ENCODE measurements around the gene SRA1. TPM values are rescaled to one million over a fixed set of nuclear protein-coding genes. Genes with fewer than 3 reads are reported as not detected.

Gene SRA1
- total RNA-seq, 1 donor from 2014 or later, result 17.1 TPM

DNA sequence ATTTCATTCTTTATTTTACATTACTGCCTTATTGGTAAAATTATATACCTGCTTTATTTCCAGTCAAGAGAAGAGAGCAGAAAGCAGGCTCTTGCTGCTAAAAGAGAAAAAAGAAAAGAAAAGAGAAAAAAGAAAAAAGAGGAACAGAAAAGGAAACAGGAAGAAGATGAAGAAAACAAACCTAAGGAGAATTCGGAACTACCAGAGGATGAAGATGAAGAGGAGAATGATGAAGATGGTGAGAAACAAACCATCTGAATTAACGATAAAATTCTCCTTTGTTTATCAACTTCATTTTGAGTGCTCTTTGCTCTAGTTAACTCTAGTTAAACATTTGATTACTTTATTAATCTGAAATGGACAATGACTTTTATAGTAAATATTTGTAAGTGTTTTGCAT, 33.3 kb downstream of the SRA1 start:
- Mint-ChIP-seq H3K4me1 (ENCODE audit: unreplicated experiment) (peaks cover 2% of the 10 kb centered on the region), H3K36me3 (ENCODE audit: low read depth, unreplicated experiment) (peaks cover 17% of the 10 kb centered on the region), H3K27ac (ENCODE audit: unreplicated experiment) (no peak overlapping the region), H3K9me3 (ENCODE audit: unreplicated experiment) (no peaks in the 10 kb centered on the region), H3K27me3 (ENCODE audit: unreplicated experiment) (no peaks in the 10 kb centered on the region), H3K4me3 (ENCODE audit: unreplicated experiment) (peak overlapping the region; percentile 35)
- TF ChIP-seq, protein P1, sequence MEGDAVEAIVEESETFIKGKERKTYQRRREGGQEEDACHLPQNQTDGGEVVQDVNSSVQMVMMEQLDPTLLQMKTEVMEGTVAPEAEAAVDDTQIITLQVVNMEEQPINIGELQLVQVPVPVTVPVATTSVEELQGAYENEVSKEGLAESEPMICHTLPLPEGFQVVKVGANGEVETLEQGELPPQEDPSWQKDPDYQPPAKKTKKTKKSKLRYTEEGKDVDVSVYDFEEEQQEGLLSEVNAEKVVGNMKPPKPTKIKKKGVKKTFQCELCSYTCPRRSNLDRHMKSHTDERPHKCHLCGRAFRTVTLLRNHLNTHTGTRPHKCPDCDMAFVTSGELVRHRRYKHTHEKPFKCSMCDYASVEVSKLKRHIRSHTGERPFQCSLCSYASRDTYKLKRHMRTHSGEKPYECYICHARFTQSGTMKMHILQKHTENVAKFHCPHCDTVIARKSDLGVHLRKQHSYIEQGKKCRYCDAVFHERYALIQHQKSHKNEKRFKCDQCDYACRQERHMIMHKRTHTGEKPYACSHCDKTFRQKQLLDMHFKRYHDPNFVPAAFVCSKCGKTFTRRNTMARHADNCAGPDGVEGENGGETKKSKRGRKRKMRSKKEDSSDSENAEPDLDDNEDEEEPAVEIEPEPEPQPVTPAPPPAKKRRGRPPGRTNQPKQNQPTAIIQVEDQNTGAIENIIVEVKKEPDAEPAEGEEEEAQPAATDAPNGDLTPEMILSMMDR (IDR thresholded peaks at IDR 0.05; ENCODE audit: unreplicated experiment), result no peak
- no peak for DNase-seq (ENCODE audit: low spot score)

DNA sequence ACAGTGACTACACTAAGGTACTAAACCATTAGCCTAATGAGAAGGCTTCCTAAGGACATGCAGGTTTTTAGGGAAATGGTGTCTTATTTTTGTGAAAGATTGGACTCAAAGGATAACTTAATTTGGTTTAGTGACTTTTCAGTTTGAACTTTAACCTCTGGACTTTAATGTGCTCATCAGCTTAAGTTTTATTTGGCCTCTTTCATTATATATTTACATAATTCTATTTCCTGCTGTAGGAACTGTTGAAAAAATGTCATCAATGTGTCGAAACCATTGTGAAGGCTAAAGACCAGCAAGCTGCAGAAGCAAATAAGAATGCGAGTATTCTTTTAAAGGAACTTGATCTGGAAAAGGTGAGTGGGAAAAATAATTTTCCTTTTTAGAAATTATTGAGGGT, 44.1 kb downstream of the SRA1 start:
- DNase-seq (ENCODE audit: low spot score), result no peak
- no peaks in the 10 kb centered on the region for H3K9me3 Mint-ChIP-seq (ENCODE audit: unreplicated experiment)
- H3K27ac Mint-ChIP-seq (ENCODE audit: unreplicated experiment), result no peak overlapping the region
- no peak overlapping the region for H3K4me3 Mint-ChIP-seq (ENCODE audit: unreplicated experiment)
- peaks cover 12% of the 10 kb centered on the region for H3K4me1 Mint-ChIP-seq (ENCODE audit: unreplicated experiment)
- H3K36me3 Mint-ChIP-seq (ENCODE audit: low read depth, unreplicated experiment), result peaks cover 26% of the 10 kb centered on the region
- H3K27me3 Mint-ChIP-seq (ENCODE audit: unreplicated experiment), result no peaks in the 10 kb centered on the region
- TF ChIP-seq, protein P1 (IDR thresholded peaks at IDR 0.05; ENCODE audit: unreplicated experiment), result no peak

DNA sequence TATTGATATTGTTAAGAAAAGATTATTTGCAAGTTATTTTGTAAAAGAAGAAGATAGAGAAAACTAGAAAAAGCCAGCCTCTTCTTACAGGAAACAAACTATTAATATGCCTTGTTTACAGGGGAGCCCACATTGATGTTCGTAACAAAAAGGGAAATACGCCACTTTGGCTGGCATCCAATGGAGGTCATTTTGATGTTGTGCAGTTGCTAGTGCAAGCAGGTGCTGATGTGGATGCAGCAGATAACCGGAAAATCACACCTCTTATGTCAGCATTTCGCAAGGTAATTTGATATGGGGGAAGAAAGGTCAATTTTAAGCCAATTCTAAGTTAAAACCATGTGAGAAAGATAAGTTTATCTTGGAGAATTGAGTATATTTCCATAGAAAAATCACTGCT, 47.4 kb downstream of the SRA1 start:
- Mint-ChIP-seq H3K4me3 (ENCODE audit: unreplicated experiment) (no peak overlapping the region), H3K36me3 (ENCODE audit: low read depth, unreplicated experiment) (peaks cover 19% of the 10 kb centered on the region), H3K4me1 (ENCODE audit: unreplicated experiment) (peaks cover 15% of the 10 kb centered on the region), H3K27ac (ENCODE audit: unreplicated experiment) (peak overlapping the region; percentile 8), H3K27me3 (ENCODE audit: unreplicated experiment) (no peaks in the 10 kb centered on the region), H3K9me3 (ENCODE audit: unreplicated experiment) (no peaks in the 10 kb centered on the region)
- no peak for DNase-seq (ENCODE audit: low spot score)
- TF ChIP-seq, protein P1 (IDR thresholded peaks at IDR 0.05; ENCODE audit: unreplicated experiment), result no peak

DNA sequence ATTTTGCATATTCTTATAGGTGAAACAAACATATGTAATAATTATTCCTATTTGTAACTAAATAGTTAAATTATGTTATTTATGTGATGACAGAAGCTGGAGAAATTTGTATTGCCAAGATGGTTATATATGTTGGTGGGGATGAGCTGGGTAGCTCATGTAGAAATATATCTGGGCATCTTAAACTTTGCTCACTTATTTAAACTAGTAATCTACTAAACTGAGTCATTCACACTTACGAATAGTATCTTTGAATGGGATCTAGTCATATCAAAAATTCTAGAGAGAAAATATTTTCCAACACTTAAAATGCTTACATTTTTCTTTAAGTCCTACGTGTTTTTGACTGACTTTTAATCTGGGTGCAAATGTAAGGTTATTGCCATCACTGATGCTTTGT, 54.4 kb downstream of the SRA1 start:
- TF ChIP-seq, protein P1 (IDR thresholded peaks at IDR 0.05; ENCODE audit: unreplicated experiment), result no peak
- DNase-seq (ENCODE audit: low spot score), result no peak
- Mint-ChIP-seq H3K36me3 (ENCODE audit: low read depth, unreplicated experiment) (peaks cover 14% of the 10 kb centered on the region), H3K4me1 (ENCODE audit: unreplicated experiment) (peaks cover 2% of the 10 kb centered on the region), H3K27ac (ENCODE audit: unreplicated experiment) (no peak overlapping the region), H3K4me3 (ENCODE audit: unreplicated experiment) (no peak overlapping the region), H3K9me3 (ENCODE audit: unreplicated experiment) (no peaks in the 10 kb centered on the region), H3K27me3 (ENCODE audit: unreplicated experiment) (no peaks in the 10 kb centered on the region)

Small RNAs within 50 kb of the gene (microRNA-seq; reads per million reads assigned to microRNA genes)
- gene MIR6831 (ENCODE audit: unreplicated experiment), result 0.56 reads per million

Other genes with a start within 250 kb of the SRA1 start
- gene HBEGF, start 210.9 kb downstream of the SRA1 start, total RNA-seq (ENCODE audit: unreplicated experiment), result 22.6 TPM
- 0.23 TPM for gene SLC4A9, start 197.3 kb downstream of the SRA1 start, total RNA-seq (ENCODE audit: unreplicated experiment)
- 138 TPM for gene ANKHD1, start 155.6 kb downstream of the SRA1 start, total RNA-seq (ENCODE audit: unreplicated experiment)
- gene EIF4EBP3, start 9.8 kb downstream of the SRA1 start, total RNA-seq (ENCODE audit: unreplicated experiment), result 16.4 TPM
- gene APBB3, start 7.1 kb upstream of the SRA1 start, total RNA-seq (ENCODE audit: unreplicated experiment), result 24.6 TPM
- gene SLC35A4, start 7.4 kb upstream of the SRA1 start, total RNA-seq (ENCODE audit: unreplicated experiment), result 91.2 TPM
- not detected for gene CD14, start 75.7 kb upstream of the SRA1 start, total RNA-seq (ENCODE audit: unreplicated experiment)
- 22.7 TPM for gene TMCO6, start 82.0 kb upstream of the SRA1 start, total RNA-seq (ENCODE audit: unreplicated experiment)
- 56.0 TPM for gene NDUFA2, start 90.2 kb upstream of the SRA1 start, total RNA-seq (ENCODE audit: unreplicated experiment)
- gene IK, start 90.4 kb upstream of the SRA1 start, total RNA-seq (ENCODE audit: unreplicated experiment), result 76.1 TPM
- gene WDR55, start 107.4 kb upstream of the SRA1 start, total RNA-seq (ENCODE audit: unreplicated experiment), result 28.5 TPM
- gene DND1, start 116.1 kb upstream of the SRA1 start, total RNA-seq (ENCODE audit: unreplicated experiment), result 1.8 TPM
- 75.0 TPM for gene HARS1, start 133.9 kb upstream of the SRA1 start, total RNA-seq (ENCODE audit: unreplicated experiment)
- gene HARS2, start 134.0 kb upstream of the SRA1 start, total RNA-seq (ENCODE audit: unreplicated experiment), result 37.0 TPM
- gene ZMAT2, start 143.0 kb upstream of the SRA1 start, total RNA-seq (ENCODE audit: unreplicated experiment), result 51.0 TPM
- gene PCDHA1, start 228.7 kb upstream of the SRA1 start, total RNA-seq (ENCODE audit: unreplicated experiment), result 0.13 TPM
- gene PCDHA2, start 237.4 kb upstream of the SRA1 start, total RNA-seq (ENCODE audit: unreplicated experiment), result 4.2 TPM
- gene PCDHA3, start 243.6 kb upstream of the SRA1 start, total RNA-seq (ENCODE audit: unreplicated experiment), result 2.6 TPM
- gene PCDHA4, start 249.6 kb upstream of the SRA1 start, total RNA-seq (ENCODE audit: unreplicated experiment), result 9.9 TPM

All from endothelial cell (in vitro differentiated cells).